WI38 (cell line): Measurements from ENCODE around the gene ZFR2.

Experiments used
- H3K4me3 ChIP-seq: 2 replicates; pipeline ENCODE4 v1.5.1; 2011; ENCODE audit warnings: low read depth, mild to moderate bottlenecking, control low read depth, low read length
- CTCF ChIP-seq: IDR thresholded peaks from 2 replicates; pipeline ENCODE4 v1.5.1; 2012; ENCODE audit warnings: low read depth, mild to moderate bottlenecking, control low read depth, low read length

Gene ZFR2

DNA sequence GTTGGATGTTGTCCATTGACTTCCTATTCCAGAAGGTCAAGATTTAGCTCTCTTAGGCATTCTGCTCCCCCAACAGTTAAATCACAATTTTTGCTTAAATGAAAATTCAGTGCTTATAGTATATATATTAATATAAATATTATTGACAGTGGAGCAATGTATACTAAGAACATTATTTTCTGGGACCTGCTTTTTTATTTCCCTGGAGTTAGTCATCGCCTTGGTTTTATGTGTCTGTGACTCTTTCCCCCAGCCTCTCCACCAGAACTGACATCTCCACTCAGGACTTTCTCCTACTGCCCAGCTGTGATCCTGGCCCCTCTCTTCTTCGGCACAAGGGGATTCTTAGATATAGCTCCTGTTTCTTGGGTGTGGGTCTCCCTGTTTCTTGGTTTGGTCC, 72.5 kb downstream of the ZFR2 start:
- no peak for TF ChIP-seq CTCF

DNA sequence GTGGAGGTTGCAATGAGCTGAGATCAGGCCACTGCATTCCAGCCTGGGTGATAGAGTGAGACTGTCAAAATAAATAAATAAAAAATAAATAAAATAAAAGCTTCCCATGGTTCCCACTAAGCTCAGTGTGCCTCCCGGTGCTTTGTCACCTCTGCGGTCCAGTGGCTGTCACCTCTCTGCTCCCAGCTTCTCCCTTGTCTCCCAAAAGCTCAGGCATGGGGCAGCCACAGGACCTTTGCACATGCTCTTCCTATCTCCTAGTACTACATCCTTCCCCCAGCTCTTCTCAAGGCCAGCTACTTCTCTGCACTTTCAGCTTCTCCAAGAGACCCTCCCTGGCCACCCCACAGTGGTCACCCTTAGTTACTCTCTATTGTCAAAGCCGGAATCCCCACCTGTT, 75.0 kb downstream of the ZFR2 start:
- no peak for TF ChIP-seq CTCF
- H3K4me3 ChIP-seq, result no peak overlapping the region

More for the DNA sequence above, 72.5 kb downstream of the ZFR2 start:
- H3K4me3 ChIP-seq, result no peak overlapping the region

DNA sequence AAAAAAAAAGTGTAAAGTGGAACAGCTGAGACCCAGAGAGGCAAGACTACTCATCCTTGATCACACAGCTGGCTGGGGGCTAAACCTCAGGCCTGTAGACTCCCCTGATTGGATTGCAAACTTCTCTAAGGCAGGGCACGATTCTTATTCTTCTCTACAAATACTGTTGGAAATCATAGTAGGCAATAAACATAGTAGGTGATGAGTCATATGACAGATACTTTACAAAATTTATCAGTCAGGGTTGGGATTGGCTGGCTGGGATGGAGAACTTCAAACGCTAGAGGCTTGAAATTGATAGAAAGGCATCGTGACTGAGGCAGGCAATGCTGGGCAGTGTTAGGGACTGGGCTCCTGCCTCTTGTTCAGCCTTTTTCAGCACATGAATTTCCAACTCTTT, 76.7 kb downstream of the ZFR2 start:
- H3K4me3 ChIP-seq, result no peak overlapping the region
- TF ChIP-seq CTCF, result no peak

- H3K4me3 ChIP-seq, result no peak overlapping the region
- no peak for TF ChIP-seq CTCF
Measured at GRCh38 chr19:3790941-3791340, 77.9 kb downstream of the ZFR2 start.

GRCh38 chr19:3790209-3790734, 78.6 kb downstream of the ZFR2 start:
- H3K4me3 ChIP-seq, result no peak overlapping the region
- no peak for TF ChIP-seq CTCF

- no peak for TF ChIP-seq CTCF
- H3K4me3 ChIP-seq, result no peak overlapping the region
Measured at GRCh38 chr19:3788996-3789778, 79.7 kb downstream of the ZFR2 start.

GRCh38 chr19:3785938-3786824, 82.7 kb downstream of the ZFR2 start, which contains the start of gene MATK:
TSS of gene MATK (minus strand) at chr19:3786381. CDS start at chr19:3785135, 1,246 bp downstream.
- H3K4me3 ChIP-seq, result no peak within 1 kb of the TSS
- no peak for TF ChIP-seq CTCF
